H9 (cell line): ENCODE results near the gene MYO1F. TPM values are rescaled to one million over a fixed set of nuclear protein-coding genes. Genes with fewer than 3 reads are reported as not detected.

Experiments
- DNase-seq: peaks from one replicate; pipeline ENCODE4 v3.0.0-alpha.2; 2017
- H2AFZ ChIP-seq: one replicate; pipeline ENCODE4 v1.6.1; 2013; ENCODE audit warnings: mild to moderate bottlenecking, low read length, control low read depth, moderate library complexity
- H2AK5ac ChIP-seq: 2 replicates; pipeline ENCODE4 v1.6.1; 2013; ENCODE audit warnings: low read length, control low read depth, mixed read lengths; ENCODE audit not compliant: insufficient read length
- H2BK120ac ChIP-seq: one replicate; pipeline ENCODE4 v1.6.1; 2013; ENCODE audit warnings: low read depth, mild to moderate bottlenecking, low read length, control low read depth, inconsistent platforms; ENCODE audit not compliant: poor library complexity, severe bottlenecking
- H2BK12ac ChIP-seq: 2 replicates; pipeline ENCODE4 v1.6.1; 2013; ENCODE audit warnings: low read length, control low read depth, mixed read lengths, low read depth; ENCODE audit not compliant: insufficient read length
- H2BK15ac ChIP-seq: 2 replicates; pipeline ENCODE4 v1.6.1; 2013; ENCODE audit warnings: low read depth, low read length, control low read depth
- H2BK20ac ChIP-seq: one replicate; pipeline ENCODE4 v1.6.1; 2013; ENCODE audit warnings: low read depth, mild to moderate bottlenecking, low read length, control low read depth, inconsistent platforms; ENCODE audit not compliant: poor library complexity, severe bottlenecking
- H2BK5ac ChIP-seq: 2 replicates; pipeline ENCODE4 v1.6.1; 2013; ENCODE audit warnings: low read length, control low read depth, mixed read lengths; ENCODE audit not compliant: insufficient read length
- H3K14ac ChIP-seq: 2 replicates; pipeline ENCODE4 v1.6.1; 2013; ENCODE audit warnings: low read length, control low read depth; ENCODE audit not compliant: insufficient read depth
- H3K18ac ChIP-seq: 2 replicates; pipeline ENCODE4 v1.6.1; 2013; ENCODE audit warnings: low read depth, mild to moderate bottlenecking, mixed read lengths, low read length, control low read depth; ENCODE audit not compliant: insufficient read length
- H3K23ac ChIP-seq: 2 replicates; pipeline ENCODE4 v1.6.1; 2013; ENCODE audit warnings: low read length, control low read depth, mixed read lengths, low read depth; ENCODE audit not compliant: insufficient read length
- H3K23me2 ChIP-seq: 2 replicates; pipeline ENCODE4 v1.6.1; 2013; ENCODE audit warnings: low read depth, mild to moderate bottlenecking, mixed read lengths, low read length, control low read depth; ENCODE audit not compliant: insufficient read length, poor library complexity, severe bottlenecking
- H3K27ac ChIP-seq: 2 replicates; pipeline ENCODE4 v1.5.1; 2013; ENCODE audit warnings: low read length, control low read depth, mixed read lengths, low read depth; ENCODE audit not compliant: insufficient read length
- H3K27me3 ChIP-seq: 2 replicates; pipeline ENCODE4 v1.6.1; 2013; ENCODE audit warnings: low read length, control low read depth, inconsistent platforms; ENCODE audit not compliant: insufficient read depth
- H3K4ac ChIP-seq: 2 replicates; pipeline ENCODE4 v1.6.1; 2013; ENCODE audit warnings: low read depth, mild to moderate bottlenecking, control low read depth, inconsistent platforms, low read length, moderate library complexity
- H3K4me1 ChIP-seq: 2 replicates; pipeline ENCODE4 v1.6.1; 2013; ENCODE audit warnings: low read length, control low read depth, inconsistent platforms; ENCODE audit not compliant: insufficient read depth
- H3K4me2 ChIP-seq: 2 replicates; pipeline ENCODE4 v1.6.1; 2013; ENCODE audit warnings: low read length, control low read depth, mixed read lengths; ENCODE audit not compliant: insufficient read length, insufficient read depth
- H3K56ac ChIP-seq: 2 replicates; pipeline ENCODE4 v1.6.1; 2013; ENCODE audit warnings: low read depth, mild to moderate bottlenecking, mixed read lengths, low read length, control low read depth; ENCODE audit not compliant: insufficient read length
- H3K79me1 ChIP-seq: 2 replicates; pipeline ENCODE4 v1.6.1; 2013; ENCODE audit warnings: low read depth, mild to moderate bottlenecking, moderate library complexity, low read length, control low read depth, inconsistent platforms; ENCODE audit not compliant: insufficient read depth, poor library complexity, severe bottlenecking
- H3K79me2 ChIP-seq: 2 replicates; pipeline ENCODE4 v1.6.1; 2013; ENCODE audit warnings: low read length, control low read depth, inconsistent platforms; ENCODE audit not compliant: insufficient read depth
- H3K9ac ChIP-seq: 2 replicates; pipeline ENCODE4 v1.6.1; 2013; ENCODE audit warnings: low read length, control low read depth, mixed read lengths; ENCODE audit not compliant: insufficient read length; ENCODE audit errors: extremely low read depth
- H3K9me3 ChIP-seq: one replicate; pipeline ENCODE4 v1.6.1; 2013; ENCODE audit warnings: low read depth, low read length, inconsistent platforms; ENCODE audit not compliant: control insufficient read depth
- H3T11ph ChIP-seq: one replicate; pipeline ENCODE4 v1.6.1; 2013; ENCODE audit warnings: mild to moderate bottlenecking, low read length, control low read depth, inconsistent platforms
- H4K20me1 ChIP-seq: one replicate; pipeline ENCODE4 v1.6.1; 2013; ENCODE audit not compliant: control insufficient read depth, insufficient read length, insufficient read depth
- H4K5ac ChIP-seq: 2 replicates; pipeline ENCODE4 v1.6.1; 2013; ENCODE audit warnings: low read depth, mild to moderate bottlenecking, mixed read lengths, low read length, control low read depth; ENCODE audit not compliant: insufficient read length
- H4K8ac ChIP-seq: replicated peaks from 2 replicates; pipeline ENCODE4 v1.6.1; 2013; ENCODE audit warnings: low read length, control low read depth, mixed read lengths, low read depth; ENCODE audit not compliant: insufficient read length
- H4K91ac ChIP-seq: 2 replicates; pipeline ENCODE4 v1.6.1; 2013; ENCODE audit warnings: low read depth, mild to moderate bottlenecking, moderate library complexity, mixed read lengths, low read length, control low read depth; ENCODE audit not compliant: insufficient read length
- H3K27ac Mint-ChIP-seq, 3 experiments: 2 replicates in 2 of 3; 3 replicates in 1 of 3; pipeline ENCODE4 v1.8.0; 2020 to 2021; ENCODE audit warnings: mixed read lengths in 3 of 3, mild to moderate bottlenecking in 1 of 3, moderate library complexity in 1 of 3
- H3K27me3 Mint-ChIP-seq: 2 replicates; pipeline ENCODE4 v1.8.0; 2021; ENCODE audit warnings: low read depth, mild to moderate bottlenecking, moderate library complexity, mixed read lengths
- H3K36me3 Mint-ChIP-seq, 3 experiments: 2 replicates in 2 of 3; 3 replicates in 1 of 3; pipeline ENCODE4 v1.8.0; 2020 to 2021; ENCODE audit warnings: low read depth in 3 of 3, mixed read lengths in 3 of 3; ENCODE audit not compliant: insufficient read depth in 1 of 3
- H3K4me1 Mint-ChIP-seq, 2 experiments: 2 replicates each; pipeline ENCODE4 v1.8.0; 2020; ENCODE audit warnings: mixed read lengths in 2 of 2
- H3K4me3 Mint-ChIP-seq, 2 experiments: 2 replicates in 1 of 2; 3 replicates in 1 of 2; pipeline ENCODE4 v1.8.0; 2020 to 2021; ENCODE audit warnings: mild to moderate bottlenecking in 2 of 2, mixed read lengths in 2 of 2, moderate library complexity in 1 of 2
- H3K9me3 Mint-ChIP-seq, 2 experiments: 2 replicates in 1 of 2; 3 replicates in 1 of 2; pipeline ENCODE4 v1.8.0; 2020; ENCODE audit warnings: mild to moderate bottlenecking in 2 of 2, mixed read lengths in 2 of 2, moderate library complexity in 1 of 2
- CTCF ChIP-seq: fragments of 200-600 bp; sonication (generic); conservative IDR thresholded peaks from 3 replicates; pipeline ENCODE4 v1.8.0; 2021; ENCODE audit warnings: antibody characterized with exemption, mild to moderate bottlenecking
- WGBS: extraction: QIAGEN DNeasy Blood & Tissue Kit; methylation state at CpG from one replicate; pipeline ENCODE4 v1.1.7; 2013; ENCODE audit warnings: missing lambda C conversion rate, low lambda C conversion rate, mixed read lengths; ENCODE audit not compliant: insufficient read length; ENCODE audit errors: extremely low coverage; 5-methylcytosine and 5-hydroxymethylcytosine counted together
- total RNA-seq: library from RNA; stranded (reverse); gene quantifications from 2 replicates; pipeline ENCODE4 v1.2.1, GENCODE V29; 2021

Gene MYO1F
- total RNA-seq, 1 experiment from 2014 or later = 1.0 TPM

GRCh38 chr19:8585894-8586750 is 8.9 kb upstream of the MYO1F start:
- Histone ChIP-seq H3K23me2 (no peaks in the 10 kb centered on the region), H2BK120ac (no peak overlapping the region), H3K4me2 (no peak overlapping the region), H2BK12ac (no peak overlapping the region), H2BK15ac (no peak overlapping the region), H3K56ac (no peak overlapping the region), H3K4me1 (no peaks in the 10 kb centered on the region), H3K14ac (no peak overlapping the region; the same call in 1 of the 2 replicates), H2BK5ac (no peak overlapping the region), H3K79me1 (no peaks in the 10 kb centered on the region), H4K8ac (no peak overlapping the region), H4K20me1 (no peaks in the 10 kb centered on the region), H3K27ac (no peak overlapping the region), H3K9ac (no peak overlapping the region), H3T11ph (no peak overlapping the region), H4K5ac (no peak overlapping the region), H2AK5ac (no peak overlapping the region), H2AFZ (no peak overlapping the region), H4K91ac (no peak overlapping the region), H3K27me3 (no peaks in the 10 kb centered on the region; the same call in 1 of the 2 replicates), H3K18ac (no peak overlapping the region), H3K4ac (no peak overlapping the region), H3K9me3 (no peaks in the 10 kb centered on the region), H2BK20ac (no peak overlapping the region), H3K79me2 (no peaks in the 10 kb centered on the region), H3K23ac (no peak overlapping the region)
- Mint-ChIP-seq H3K9me3 (no peaks in the 10 kb centered on the region), H3K27me3 (peaks cover 39% of the 10 kb centered on the region), H3K4me1 (peaks cover 2 to 13% of the 10 kb centered on the region in 2 experiments), H3K27ac (no peak overlapping the region), H3K4me3 (no peak overlapping the region; a peak in 1 of 5 replicates), H3K36me3 (no peaks in the 10 kb centered on the region)
- DNase-seq = peak; percentile 93
- WGBS = no CpG with 5 or more reads among the region's 34 CpGs
- peak; percentile 94 for TF ChIP-seq CTCF
